CD4-positive, alpha-beta T cell treated with Interleukin-4 for 4 hours (primary cell): ENCODE results near the gene CFAP299.

Experiments
- DNase-seq: peaks from one replicate; pipeline ENCODE4 v3.0.0-alpha.2; 2020

CFAP299 gene

DNA sequence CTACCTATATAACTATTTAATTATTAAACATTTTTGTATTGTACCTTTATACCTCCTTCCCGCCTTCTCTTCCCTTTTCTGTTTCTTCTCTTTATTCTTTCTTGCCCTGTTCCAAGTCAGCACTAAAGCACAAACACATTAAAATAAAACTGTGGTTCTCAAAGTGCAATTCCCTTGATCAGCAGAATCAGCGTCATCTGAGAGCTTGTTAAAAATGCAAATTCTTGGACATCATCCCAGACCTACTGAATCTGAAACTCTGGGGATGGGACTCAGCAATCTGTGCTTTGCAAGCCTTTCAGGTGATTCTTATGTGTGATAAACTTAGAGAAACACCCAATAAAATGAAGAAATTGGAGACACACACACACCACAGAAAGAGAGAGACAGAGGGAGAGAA lies 516.5 kb downstream of the CFAP299 start:
- no peak for DNase-seq

DNA sequence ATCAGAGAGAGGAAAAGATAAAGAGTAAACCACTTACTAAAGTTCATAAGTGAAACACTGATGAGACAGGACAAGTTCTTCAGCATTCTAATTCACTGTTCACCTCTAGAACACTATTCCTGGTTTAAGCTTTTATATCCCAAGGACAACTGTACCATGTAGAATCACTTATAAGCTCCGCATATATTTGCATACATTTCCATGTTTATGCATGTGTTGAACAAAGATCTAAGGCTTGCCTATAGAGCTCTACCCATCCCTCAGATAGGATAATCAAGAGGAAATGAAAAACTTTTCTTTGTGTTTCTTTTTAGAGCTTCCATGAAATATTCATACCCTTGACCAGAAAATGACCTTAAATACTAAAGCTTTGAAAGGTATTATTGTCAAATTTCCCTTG lies 538.0 kb downstream of the CFAP299 start:
- DNase-seq, result no peak

DNA sequence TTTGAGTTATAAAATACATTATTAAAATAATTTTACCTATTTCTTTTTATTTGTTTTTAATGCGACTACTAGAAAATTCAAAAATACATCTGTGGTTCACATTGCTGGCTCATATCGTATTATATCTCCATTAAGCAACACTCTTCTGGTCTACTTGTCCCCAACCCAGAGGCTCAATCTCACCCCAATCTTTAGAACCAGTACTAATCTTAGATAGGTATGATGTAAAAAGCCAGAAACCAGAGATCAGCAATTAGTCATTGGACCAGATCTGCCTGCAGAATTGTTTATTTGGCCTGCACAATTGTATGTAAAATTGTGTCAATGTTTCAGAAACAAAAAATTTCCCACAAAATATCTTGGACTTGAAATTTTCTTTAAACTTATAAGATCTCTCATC lies 539.4 kb downstream of the CFAP299 start:
- DNase-seq, result no peak

- no peak for DNase-seq
These were observed 540.1 kb downstream of the CFAP299 start for GRCh38 chr4:80875642-80876041.

- no peak for DNase-seq
These were observed 541.3 kb downstream of the CFAP299 start for GRCh38 chr4:80876810-80877209.

- no peak for DNase-seq
These were observed 542.7 kb downstream of the CFAP299 start for GRCh38 chr4:80878218-80878617.

GRCh38 chr4:80897537-80898303 lies 562.2 kb downstream of the CFAP299 start:
- no peak for DNase-seq

GRCh38 chr4:80900908-80901307 lies 565.4 kb downstream of the CFAP299 start:
- DNase-seq, result no peak

DNA sequence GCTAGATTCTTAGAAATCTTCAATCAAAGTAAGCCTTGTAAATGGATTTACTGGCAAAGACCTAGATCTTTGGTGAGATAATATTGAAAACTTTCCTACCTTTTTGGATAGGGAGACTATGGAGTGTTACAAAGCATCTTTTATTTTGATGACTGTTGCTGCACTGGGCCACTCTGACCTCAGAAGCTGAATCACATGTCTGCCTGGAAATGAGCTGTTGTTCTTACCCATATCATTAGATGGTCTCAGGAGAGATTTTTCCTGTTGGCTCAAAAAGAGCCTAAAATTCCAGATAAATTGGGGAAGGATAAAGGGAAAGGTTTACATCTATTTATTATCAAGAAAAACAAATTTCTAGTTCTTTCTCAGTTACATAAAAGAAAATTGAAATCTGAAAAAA lies 567.5 kb downstream of the CFAP299 start:
- no peak for DNase-seq

DNA sequence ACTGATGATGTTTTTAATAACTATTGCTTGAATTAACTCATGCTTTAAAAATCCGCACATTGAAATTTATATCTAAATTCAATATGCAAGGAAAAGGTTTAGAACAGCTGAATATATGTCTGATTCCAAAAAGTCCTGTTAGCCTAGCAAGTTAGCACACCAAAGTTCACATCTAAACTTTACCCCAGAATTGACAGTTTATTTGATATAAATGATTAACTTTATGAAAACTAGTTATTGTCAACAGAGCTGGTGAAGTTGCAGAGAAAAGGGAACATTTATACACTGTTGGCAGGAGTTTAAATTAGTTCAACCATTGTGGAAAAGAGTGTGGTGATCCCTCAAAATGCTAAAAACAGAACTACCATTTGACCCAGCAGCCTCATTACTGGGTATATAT lies 574.4 kb downstream of the CFAP299 start:
- DNase-seq, result no peak

DNA sequence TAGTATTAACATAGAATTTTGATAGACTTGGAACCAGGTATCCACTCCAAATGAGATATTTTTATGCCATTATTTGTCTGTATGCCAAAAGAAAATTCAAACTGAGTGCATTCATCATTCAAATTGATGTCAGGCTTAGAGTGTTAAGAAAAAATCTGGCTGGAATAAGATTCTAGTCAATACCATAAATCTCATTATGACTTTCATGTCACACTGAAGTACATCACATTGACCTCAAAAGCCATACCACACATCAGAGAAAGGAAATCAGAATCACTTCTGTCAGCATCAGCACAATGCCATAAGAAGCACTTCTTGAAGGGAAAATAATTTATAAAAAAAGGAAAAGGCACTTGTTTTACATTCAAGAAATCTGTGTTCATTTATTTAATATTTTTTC lies 575.9 kb downstream of the CFAP299 start:
- no peak for DNase-seq

DNA sequence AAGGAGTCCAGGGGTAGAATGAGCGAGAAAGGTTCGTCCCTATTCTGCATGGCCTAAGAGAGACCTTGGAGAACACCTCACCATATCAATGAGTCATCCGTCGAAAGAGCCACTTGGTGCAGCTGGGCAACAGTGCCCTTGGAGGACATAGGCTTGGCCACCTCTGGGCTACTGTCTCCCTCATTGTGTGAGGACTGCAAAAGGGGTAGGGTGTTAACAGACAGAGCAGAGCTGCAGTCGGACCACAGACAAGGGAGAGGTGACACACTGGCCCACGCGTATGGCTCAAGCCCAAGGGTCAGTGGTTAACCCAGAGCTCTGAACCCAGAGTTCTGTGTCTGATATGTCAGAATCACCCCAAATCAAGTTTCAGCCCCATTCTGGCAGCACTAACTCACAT lies 576.8 kb downstream of the CFAP299 start:
- no peak for DNase-seq

GRCh38 chr4:80913381-80913780 lies 577.9 kb downstream of the CFAP299 start:
- DNase-seq, result no peak

DNA sequence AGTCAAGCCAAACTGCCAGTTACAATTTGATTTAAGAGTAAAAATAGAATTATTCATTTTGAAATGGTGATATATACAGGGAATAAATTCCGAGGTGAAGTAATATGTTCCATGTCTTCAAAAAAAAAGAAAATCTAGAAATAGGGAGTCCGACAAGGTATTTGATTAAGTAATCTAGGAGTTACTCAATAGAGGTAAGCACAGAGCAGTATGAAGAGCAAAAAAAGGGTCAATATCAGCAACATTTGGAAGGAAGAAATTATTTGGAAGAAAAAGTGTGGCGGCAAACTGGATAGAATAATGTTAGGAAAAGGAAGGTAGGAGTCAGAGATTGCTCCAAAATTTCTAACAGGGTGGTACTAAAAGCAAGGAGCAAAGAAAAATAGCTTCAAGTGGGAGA lies 581.2 kb downstream of the CFAP299 start:
- no peak for DNase-seq

- no peak for DNase-seq
These were observed 582.5 kb downstream of the CFAP299 start for GRCh38 chr4:80918004-80918403.

- DNase-seq, result no peak
These were observed 585.9 kb downstream of the CFAP299 start for GRCh38 chr4:80921441-80921840.

DNA sequence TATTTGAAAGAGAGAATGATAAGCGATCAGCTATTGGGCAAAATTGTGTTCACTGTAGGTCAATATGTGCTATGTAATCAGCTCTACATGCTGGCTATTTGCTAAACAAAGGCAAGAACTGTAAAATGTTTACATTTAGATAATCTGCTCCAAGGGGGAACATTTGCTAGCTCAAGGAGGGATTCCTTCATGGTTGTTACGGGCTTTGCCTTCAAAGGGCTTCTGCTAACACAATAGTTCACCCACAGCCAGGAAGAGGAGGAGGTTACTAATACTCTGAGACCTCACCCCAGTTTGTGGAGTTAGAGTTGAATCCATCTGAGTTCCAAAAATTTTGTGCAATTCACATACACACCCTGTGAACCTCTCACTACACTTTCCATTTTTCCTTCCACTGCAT lies 587.4 kb downstream of the CFAP299 start:
- no peak for DNase-seq

- DNase-seq, result no peak
These were observed 589.8 kb downstream of the CFAP299 start for GRCh38 chr4:80925293-80925692.

- no peak for DNase-seq
These were observed 590.9 kb downstream of the CFAP299 start for GRCh38 chr4:80926446-80926845.

GRCh38 chr4:80926891-80927290 lies 591.4 kb downstream of the CFAP299 start:
- no peak for DNase-seq

GRCh38 chr4:80927420-80927819 lies 591.9 kb downstream of the CFAP299 start:
- DNase-seq, result no peak

DNA sequence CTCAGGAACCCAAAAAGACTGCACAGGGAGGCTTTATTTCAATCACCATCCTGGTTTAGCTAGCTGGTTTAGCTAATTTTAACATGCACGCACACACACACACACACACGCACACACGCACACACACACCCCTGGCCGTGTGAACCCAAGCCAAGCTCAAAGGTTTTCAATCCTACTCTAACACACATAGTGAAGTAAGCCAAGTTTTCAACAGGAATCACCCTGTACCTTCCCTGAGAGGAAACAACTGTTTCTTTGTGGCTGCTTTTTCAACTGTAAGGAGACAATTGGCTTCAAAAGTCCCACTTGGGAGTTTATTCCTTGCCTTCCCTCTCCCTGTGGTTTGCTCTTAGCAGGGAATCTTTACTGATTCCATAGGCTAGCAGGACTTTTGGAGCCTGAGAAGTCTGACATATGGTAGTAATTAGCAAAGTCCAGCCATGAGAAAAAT lies 596.1 kb downstream of the CFAP299 start:
- no peak for DNase-seq

DNA sequence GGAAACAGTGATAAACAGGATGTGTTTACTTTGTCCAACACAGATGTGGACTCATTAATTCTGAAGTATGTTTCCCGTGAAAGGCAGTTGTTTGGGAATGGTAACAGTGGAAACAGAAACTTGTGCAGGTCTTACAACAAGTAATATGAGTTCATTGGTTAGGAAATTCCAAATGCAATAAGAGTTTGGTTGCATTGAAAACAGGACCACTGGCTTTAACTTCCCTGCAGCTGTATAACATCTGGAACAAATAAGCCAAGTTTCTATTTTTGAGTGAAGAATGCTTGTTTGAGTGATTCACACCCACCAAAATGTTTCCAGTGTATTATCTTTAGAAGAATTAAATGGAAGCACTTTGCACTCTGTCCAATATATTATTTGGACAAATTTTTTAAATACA lies 612.6 kb downstream of the CFAP299 start:
- DNase-seq, result no peak

DNA sequence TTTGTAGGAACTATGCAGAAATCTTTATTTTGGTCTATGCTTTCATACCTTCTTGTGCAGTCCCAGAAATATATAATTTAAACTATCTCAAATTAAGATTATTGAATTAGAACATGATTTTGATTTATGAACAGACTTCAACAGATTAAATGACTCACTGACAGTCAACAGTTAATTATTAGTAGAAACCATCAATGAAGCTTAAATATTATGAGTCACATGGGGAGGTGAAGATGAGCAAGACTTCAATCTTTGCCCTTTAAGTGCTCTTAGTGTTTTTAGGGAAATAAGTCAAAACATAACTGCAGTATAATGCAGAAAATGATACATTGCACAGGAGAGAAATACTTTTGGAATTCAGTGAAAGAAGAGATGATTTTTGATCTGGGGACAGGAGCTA lies 613.5 kb downstream of the CFAP299 start:
- DNase-seq, result no peak

- no peak for DNase-seq
These were observed 620.9 kb downstream of the CFAP299 start for GRCh38 chr4:80956421-80956820.
